ENCODE results near the gene BTAF1. TPM values are rescaled to one million over a fixed set of nuclear protein-coding genes. Genes with fewer than 3 reads are reported as not detected.

BTAF1 gene
- 10 to 100 TPM in 1 of 3 donors, 1 to 10 TPM in 2; 2.9 to 12.8 (median 4.7) TPM for polyA plus RNA-seq

- Mint-ChIP-seq H3K9me3 (peaks cover 2 to 6% (median 3%) of the 10 kb centered on the region in 6 donors), H3K27ac (peak within 1 kb of the TSS; percentile 97 to 100 (median 99)), H3K4me3 (peak within 1 kb of the TSS; percentile 92 to 99 (median 94)), H3K4me1 (peaks cover 39 to 56% of the 10 kb centered on the region in 2 donors), H3K36me3 (peaks cover 3 to 11% (median 4%) of the 10 kb centered on the region in 3 donors), H3K27me3 (ENCODE audit: low read depth in 3 of 3) (peaks cover 4 to 13% (median 9%) of the 10 kb centered on the region in 3 donors)
- DNase-seq = peak; percentile 87 to 90 (median 89)
Measured at GRCh38 chr10:91923371-91924211, at the start of gene BTAF1. Gene BTAF1 (plus strand): TSS chr10:91923770. CDS start chr10:91924077, 307 bp downstream.

DNA sequence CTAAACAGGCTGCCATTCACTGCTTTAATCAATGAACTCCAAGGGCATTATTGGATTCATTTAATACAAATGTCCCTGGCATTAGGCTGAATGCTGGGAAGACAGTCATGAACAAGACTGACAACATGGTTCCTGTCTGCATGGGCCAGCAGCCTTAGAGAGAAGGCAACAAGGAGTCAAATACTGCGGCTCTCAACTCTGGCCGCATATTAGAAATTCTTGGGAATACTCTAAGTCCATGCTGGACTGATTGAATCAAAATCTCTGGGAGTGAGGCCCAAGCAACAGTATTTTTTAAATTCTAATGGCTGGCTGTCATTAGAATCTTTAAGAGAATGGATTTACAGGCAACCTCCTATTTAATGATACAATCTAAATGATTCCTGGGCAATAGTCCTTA is 48.4 kb upstream of the BTAF1 start:
- Mint-ChIP-seq H3K27me3 (ENCODE audit: low read depth in 3 of 3) (peaks cover 0 to 5% (median 1%) of the 10 kb centered on the region in 3 donors), H3K36me3 (no peaks in the 10 kb centered on the region), H3K27ac (no peak overlapping the region), H3K4me3 (no peak overlapping the region), H3K4me1 (no peaks in the 10 kb centered on the region), H3K9me3 (no peaks in the 10 kb centered on the region)
- DNase-seq = no peak

DNA sequence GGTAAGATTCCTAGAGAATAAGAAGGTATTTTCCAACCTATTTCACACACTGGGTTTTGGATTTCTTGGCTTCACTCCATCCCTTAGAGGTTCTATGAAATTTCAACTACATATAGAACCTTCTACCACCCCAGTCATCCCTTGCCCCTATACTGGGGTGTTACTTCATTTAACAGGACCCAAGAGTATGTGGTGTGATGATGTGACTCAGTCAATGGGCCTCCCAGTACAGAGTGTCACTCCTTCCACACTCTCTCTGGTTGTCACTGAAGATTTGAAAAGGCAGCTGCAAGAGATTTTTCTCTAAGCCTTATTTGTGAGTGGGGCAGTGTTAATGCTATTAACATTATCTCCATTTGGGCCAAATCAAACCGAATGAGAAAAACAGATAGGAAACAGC is 47.8 kb upstream of the BTAF1 start:
- Mint-ChIP-seq H3K36me3 (no peaks in the 10 kb centered on the region), H3K27me3 (ENCODE audit: low read depth in 3 of 3) (peaks cover 0 to 5% (median 4%) of the 10 kb centered on the region in 3 donors)

DNA sequence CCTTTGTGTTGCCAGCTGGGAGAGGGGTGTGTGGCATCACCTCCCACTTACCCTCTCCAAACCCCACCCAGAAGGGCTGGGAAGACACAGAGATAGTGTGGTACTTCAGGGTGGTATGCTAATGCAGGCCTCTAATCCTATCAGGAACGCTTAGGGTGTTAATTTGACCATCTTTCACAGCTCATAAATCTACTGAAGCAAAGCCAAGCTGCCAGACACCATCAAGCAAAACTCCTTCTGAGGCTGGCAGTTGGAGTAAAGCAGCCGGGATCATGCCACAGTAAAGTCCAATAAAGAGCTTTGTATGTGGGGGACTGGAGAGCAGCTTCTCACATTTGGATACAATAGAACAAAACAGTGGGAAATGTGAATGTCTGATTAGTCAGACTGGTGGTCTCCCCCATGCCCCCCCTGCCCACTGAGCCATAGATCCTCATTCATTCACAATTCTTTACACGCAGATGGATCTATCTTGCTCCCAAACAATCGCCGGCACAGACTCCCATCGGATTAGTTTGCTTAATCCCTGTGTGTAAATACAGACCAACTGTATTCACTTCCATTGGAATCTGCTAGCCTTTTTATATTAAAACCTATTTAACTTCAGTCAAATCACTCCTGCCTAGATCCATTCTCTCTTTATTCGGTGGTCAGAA is 43.9 kb upstream of the BTAF1 start:
- no peak overlapping the region for H3K27ac Mint-ChIP-seq

More for the DNA sequence above, 47.8 kb upstream of the BTAF1 start:
- H3K9me3 Mint-ChIP-seq = no peaks in the 10 kb centered on the region
- DNase-seq = no peak
- H3K4me3 Mint-ChIP-seq = no peak overlapping the region
- H3K27ac Mint-ChIP-seq = no peak overlapping the region
- H3K4me1 Mint-ChIP-seq = no peaks in the 10 kb centered on the region

DNA sequence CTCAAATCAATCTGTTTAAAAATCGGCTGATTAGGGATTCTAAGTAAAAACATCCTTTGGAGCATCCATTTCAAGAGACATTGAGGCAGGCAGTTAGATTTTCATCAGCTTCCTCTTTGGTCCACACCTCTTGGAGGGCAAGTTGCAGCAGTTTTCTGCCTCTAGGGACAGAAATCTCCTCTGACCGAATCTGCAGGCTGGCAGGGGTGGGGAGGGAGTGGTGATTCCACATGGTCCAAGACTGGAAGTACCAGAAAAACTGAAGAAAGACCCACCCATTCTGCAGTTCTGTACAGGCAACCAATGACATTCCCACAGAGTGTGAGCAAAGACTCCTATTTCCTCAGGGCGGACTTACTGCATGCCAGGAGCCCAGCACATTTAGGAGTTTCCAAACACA is 43.3 kb upstream of the BTAF1 start:
- Mint-ChIP-seq H3K4me3 (no peak overlapping the region), H3K9me3 (peaks cover 0 to 2% (median 0%) of the 10 kb centered on the region in 6 donors)

More for the DNA sequence above, 43.9 kb upstream of the BTAF1 start:
- no peak for DNase-seq
- H3K4me3 Mint-ChIP-seq = no peak overlapping the region
- peaks cover 0 to 4% (median 0%) of the 10 kb centered on the region in 3 donors for H3K27me3 Mint-ChIP-seq (ENCODE audit: low read depth in 3 of 3)
- no peaks in the 10 kb centered on the region for H3K36me3 Mint-ChIP-seq
- no peaks in the 10 kb centered on the region for H3K4me1 Mint-ChIP-seq
- peaks cover 0 to 2% (median 0%) of the 10 kb centered on the region in 6 donors for H3K9me3 Mint-ChIP-seq

DNA sequence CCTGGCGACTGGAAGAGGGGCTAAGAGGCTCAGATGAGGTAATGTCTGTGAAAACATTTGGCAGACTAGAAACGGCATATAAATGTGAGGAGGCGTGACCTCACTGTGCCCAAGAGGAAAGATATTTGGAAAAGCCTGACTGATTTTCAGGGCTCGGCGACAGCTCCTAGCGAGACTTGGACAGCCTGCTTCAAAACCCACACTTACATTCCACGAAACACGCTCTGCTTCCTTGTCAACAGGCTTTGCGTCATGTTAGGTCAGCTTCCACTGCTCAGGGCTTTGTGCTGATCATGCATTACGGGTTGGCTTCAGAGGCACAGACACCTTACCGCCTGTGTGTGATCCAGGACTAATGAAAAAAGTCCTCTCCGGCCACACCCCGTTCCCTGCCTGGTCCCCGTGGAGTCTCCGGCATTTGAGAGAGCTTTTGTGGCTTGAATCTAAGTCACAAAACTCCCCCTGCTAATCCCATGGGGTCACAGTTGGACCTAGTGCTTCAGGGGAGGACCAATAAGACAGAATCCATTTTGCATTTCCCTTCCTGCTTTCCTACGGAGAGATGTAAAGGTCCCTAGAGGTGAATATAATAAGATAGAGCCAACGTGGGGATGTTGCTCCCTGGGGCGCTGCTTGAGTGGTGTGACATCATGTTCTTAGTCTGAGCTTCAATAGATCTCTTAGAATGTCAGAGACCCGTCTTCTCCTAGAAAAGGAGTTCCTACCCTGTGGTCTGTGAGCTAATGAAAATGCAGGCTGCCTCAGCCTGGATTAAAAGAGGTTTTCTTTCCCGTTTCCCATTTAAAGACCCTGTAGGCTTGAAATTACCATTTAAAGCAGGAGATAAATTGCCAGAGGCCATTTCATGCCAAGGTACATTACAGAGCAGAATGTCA is 39.8 kb upstream of the BTAF1 start:
- no peak for DNase-seq
- H3K4me1 Mint-ChIP-seq = peaks cover 9 to 15% of the 10 kb centered on the region in 2 donors
- H3K27me3 Mint-ChIP-seq (ENCODE audit: low read depth in 3 of 3) = peaks cover 2 to 10% (median 6%) of the 10 kb centered on the region in 3 donors
- H3K9me3 Mint-ChIP-seq = peaks cover 0 to 2% (median 0%) of the 10 kb centered on the region in 6 donors
- H3K36me3 Mint-ChIP-seq = no peaks in the 10 kb centered on the region
- no peak overlapping the region for H3K4me3 Mint-ChIP-seq
- H3K27ac Mint-ChIP-seq = no peak overlapping the region

More for the DNA sequence above, 43.3 kb upstream of the BTAF1 start:
- peaks cover 0 to 4% (median 0%) of the 10 kb centered on the region in 3 donors for H3K27me3 Mint-ChIP-seq (ENCODE audit: low read depth in 3 of 3)
- no peak overlapping the region for H3K27ac Mint-ChIP-seq
- H3K4me1 Mint-ChIP-seq = no peaks in the 10 kb centered on the region
- DNase-seq = no peak
- H3K36me3 Mint-ChIP-seq = no peaks in the 10 kb centered on the region

DNA sequence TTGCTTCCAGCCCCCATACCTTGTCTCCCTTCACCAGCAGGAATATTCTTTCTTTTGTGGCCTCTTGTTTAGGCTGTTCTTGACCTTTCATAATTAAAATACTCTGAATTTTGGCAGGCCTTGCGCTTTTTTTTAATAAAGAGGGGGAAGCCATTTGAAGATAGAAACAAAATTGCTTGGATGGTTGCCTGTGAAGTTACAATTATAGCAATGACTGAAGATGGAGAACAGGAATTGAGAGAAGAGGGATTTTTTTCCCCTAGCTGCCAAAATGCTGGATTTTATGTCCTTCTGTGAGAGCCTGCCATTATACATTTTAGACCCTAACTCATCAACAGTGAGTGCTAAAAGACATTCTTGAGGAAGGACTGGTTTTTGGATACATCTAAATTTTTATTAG is 39.0 kb upstream of the BTAF1 start:
- H3K27ac Mint-ChIP-seq = no peak overlapping the region
- H3K4me1 Mint-ChIP-seq = peaks cover 9 to 20% of the 10 kb centered on the region in 2 donors
- H3K4me3 Mint-ChIP-seq = no peak overlapping the region
- H3K27me3 Mint-ChIP-seq (ENCODE audit: low read depth in 3 of 3) = peaks cover 4 to 13% (median 6%) of the 10 kb centered on the region in 3 donors
- peaks cover 0 to 2% (median 0%) of the 10 kb centered on the region in 6 donors for H3K9me3 Mint-ChIP-seq
- H3K36me3 Mint-ChIP-seq = no peaks in the 10 kb centered on the region
- DNase-seq = no peak

DNA sequence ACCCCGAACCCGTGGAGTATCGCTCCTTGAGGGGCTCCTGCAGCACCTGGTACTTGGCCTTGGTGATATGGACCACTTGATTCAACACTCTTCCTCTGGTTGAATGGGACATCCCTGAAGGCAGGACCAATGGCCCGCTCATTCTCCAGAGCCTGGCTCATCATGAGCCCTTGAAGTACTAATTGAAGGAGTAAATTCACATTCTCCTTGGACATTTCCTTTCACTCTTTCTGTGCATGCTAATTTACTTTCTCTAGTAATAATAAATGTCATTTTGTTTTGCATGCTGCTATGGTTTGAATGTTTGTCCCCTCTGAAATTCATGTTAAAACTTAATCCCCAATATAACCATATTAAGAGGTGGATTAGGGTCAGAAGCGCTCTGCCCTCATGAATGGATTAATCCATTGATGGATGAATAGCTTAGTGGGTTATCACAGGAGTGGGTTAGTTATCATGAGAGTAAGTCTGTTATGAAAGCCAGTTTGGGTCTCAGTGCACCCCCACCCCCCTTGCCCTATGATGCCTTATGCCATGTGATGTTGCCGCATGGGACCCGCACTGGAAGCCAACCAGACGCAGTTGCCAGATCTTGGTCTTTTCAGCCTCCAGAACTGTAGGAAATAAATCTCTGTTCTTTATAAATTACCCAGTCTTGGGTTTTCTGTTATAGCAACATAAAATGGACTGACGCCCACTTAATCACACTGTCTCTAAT is 38.0 kb upstream of the BTAF1 start:
- no peak for DNase-seq
- H3K4me3 Mint-ChIP-seq = peak overlapping the region in 1 of 5 donors; percentile 2
- no peak overlapping the region for H3K27ac Mint-ChIP-seq
- peaks cover 4 to 13% (median 6%) of the 10 kb centered on the region in 3 donors for H3K27me3 Mint-ChIP-seq (ENCODE audit: low read depth in 3 of 3)
- peaks cover 9 to 21% of the 10 kb centered on the region in 2 donors for H3K4me1 Mint-ChIP-seq
- H3K36me3 Mint-ChIP-seq = no peaks in the 10 kb centered on the region
- peaks cover 0 to 2% (median 0%) of the 10 kb centered on the region in 6 donors for H3K9me3 Mint-ChIP-seq

DNA sequence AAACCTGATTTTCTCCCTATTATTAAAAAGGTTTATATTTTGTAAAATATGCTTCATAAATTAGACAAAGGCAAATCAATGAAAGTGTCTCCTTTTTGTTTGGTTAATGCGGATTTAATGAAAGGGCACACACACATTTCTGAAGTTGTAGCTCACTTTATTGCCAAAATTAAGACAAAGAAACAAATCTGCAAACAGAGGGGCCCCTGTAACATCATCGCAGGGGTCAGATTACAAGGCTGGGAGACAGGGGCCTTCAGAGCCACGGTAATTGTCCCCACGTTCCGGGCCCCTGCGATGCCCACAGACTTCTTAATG is 36.7 kb upstream of the BTAF1 start:
- Mint-ChIP-seq H3K4me3 (peak overlapping the region; percentile 73 to 93 (median 85)), H3K4me1 (peaks cover 9 to 21% of the 10 kb centered on the region in 2 donors), H3K27ac (no peak overlapping the region), H3K27me3 (ENCODE audit: low read depth in 3 of 3) (peaks cover 4 to 13% (median 6%) of the 10 kb centered on the region in 3 donors), H3K36me3 (no peaks in the 10 kb centered on the region), H3K9me3 (peaks cover 0 to 2% (median 0%) of the 10 kb centered on the region in 6 donors)
- no peak for DNase-seq

DNA sequence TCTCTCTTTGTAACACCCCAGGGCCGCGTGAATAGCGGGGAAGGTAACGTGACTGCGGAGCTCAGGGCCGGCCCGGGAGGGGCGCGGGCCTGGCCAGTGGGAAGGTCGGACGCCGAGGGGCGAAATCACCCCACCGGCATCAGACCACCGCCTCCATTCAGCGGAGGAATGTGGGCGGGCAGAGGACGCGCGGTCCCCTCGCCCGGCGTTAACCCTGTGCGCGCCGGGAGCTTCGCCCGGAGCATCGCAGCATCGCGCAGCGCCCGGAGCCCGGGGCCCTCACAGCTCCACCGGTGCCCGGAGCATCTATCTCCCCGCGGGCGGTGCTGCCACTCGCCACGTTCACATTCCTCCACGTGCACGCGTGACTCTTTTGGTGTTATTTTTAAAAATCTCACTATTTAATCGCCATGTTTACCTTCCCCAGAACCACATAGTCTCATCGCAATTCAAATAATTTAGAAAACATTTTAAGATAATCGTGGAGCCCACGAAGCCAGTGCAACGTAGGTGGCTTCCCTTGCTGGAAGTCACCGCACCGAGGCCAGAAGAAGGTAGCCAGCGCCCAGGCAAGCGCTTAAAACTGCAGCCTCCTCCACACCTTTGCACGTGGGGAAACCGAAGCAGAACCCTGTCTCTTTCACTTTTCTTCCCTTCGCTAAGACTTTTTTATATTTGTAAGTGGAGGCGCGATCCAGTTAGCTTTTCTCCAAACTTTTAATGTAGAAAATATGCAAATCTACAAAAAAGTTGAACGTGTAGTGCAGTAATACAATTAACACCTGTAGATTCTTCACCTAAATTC is 36.1 kb upstream of the BTAF1 start:
- peaks cover 0 to 2% (median 0%) of the 10 kb centered on the region in 6 donors for H3K9me3 Mint-ChIP-seq
- peak overlapping the region in 4 of 6 donors; percentile 12 to 87 (median 52) for H3K27ac Mint-ChIP-seq
- H3K4me1 Mint-ChIP-seq = peaks cover 9 to 21% of the 10 kb centered on the region in 2 donors
- no peaks in the 10 kb centered on the region for H3K36me3 Mint-ChIP-seq
- peaks cover 4 to 13% (median 6%) of the 10 kb centered on the region in 3 donors for H3K27me3 Mint-ChIP-seq (ENCODE audit: low read depth in 3 of 3)
- peak in 2 of 3 donors; percentile 24 to 27 for DNase-seq
- peak overlapping the region; percentile 85 to 97 (median 93) for H3K4me3 Mint-ChIP-seq

- H3K36me3 Mint-ChIP-seq = no peaks in the 10 kb centered on the region
Measured at GRCh38 chr10:91891125-91892001, 32.2 kb upstream of the BTAF1 start.

More at GRCh38 chr10:91891125-91892001, 32.2 kb upstream of the BTAF1 start:
- Mint-ChIP-seq H3K9me3 (peaks cover 0 to 2% (median 0%) of the 10 kb centered on the region in 6 donors), H3K27me3 (ENCODE audit: low read depth in 3 of 3) (peaks cover 4 to 13% (median 6%) of the 10 kb centered on the region in 3 donors), H3K4me1 (peaks cover 9 to 21% of the 10 kb centered on the region in 2 donors), H3K4me3 (no peak overlapping the region), H3K27ac (no peak overlapping the region)
- DNase-seq = no peak
